H9 (cell line): ENCODE measurements around the gene CEBPG. TPM values are rescaled to one million over a fixed set of nuclear protein-coding genes. Genes with fewer than 3 reads are reported as not detected.

Experiments used
- DNase-seq: peaks from one replicate; pipeline ENCODE4 v3.0.0-alpha.2; 2017
- H2AFZ ChIP-seq: one replicate; pipeline ENCODE4 v1.6.1; 2013; ENCODE audit warnings: mild to moderate bottlenecking, low read length, control low read depth, moderate library complexity
- H2AK5ac ChIP-seq: 2 replicates; pipeline ENCODE4 v1.6.1; 2013; ENCODE audit warnings: low read length, control low read depth, mixed read lengths; ENCODE audit not compliant: insufficient read length
- H2BK120ac ChIP-seq: one replicate; pipeline ENCODE4 v1.6.1; 2013; ENCODE audit warnings: low read depth, mild to moderate bottlenecking, low read length, control low read depth, inconsistent platforms; ENCODE audit not compliant: poor library complexity, severe bottlenecking
- H2BK12ac ChIP-seq: 2 replicates; pipeline ENCODE4 v1.6.1; 2013; ENCODE audit warnings: low read length, control low read depth, mixed read lengths, low read depth; ENCODE audit not compliant: insufficient read length
- H2BK15ac ChIP-seq: 2 replicates; pipeline ENCODE4 v1.6.1; 2013; ENCODE audit warnings: low read depth, low read length, control low read depth
- H2BK20ac ChIP-seq: one replicate; pipeline ENCODE4 v1.6.1; 2013; ENCODE audit warnings: low read depth, mild to moderate bottlenecking, low read length, control low read depth, inconsistent platforms; ENCODE audit not compliant: poor library complexity, severe bottlenecking
- H2BK5ac ChIP-seq: 2 replicates; pipeline ENCODE4 v1.6.1; 2013; ENCODE audit warnings: low read length, control low read depth, mixed read lengths; ENCODE audit not compliant: insufficient read length
- H3K14ac ChIP-seq: 2 replicates; pipeline ENCODE4 v1.6.1; 2013; ENCODE audit warnings: low read length, control low read depth; ENCODE audit not compliant: insufficient read depth
- H3K18ac ChIP-seq: 2 replicates; pipeline ENCODE4 v1.6.1; 2013; ENCODE audit warnings: low read depth, mild to moderate bottlenecking, mixed read lengths, low read length, control low read depth; ENCODE audit not compliant: insufficient read length
- H3K23ac ChIP-seq: 2 replicates; pipeline ENCODE4 v1.6.1; 2013; ENCODE audit warnings: low read length, control low read depth, mixed read lengths, low read depth; ENCODE audit not compliant: insufficient read length
- H3K23me2 ChIP-seq: 2 replicates; pipeline ENCODE4 v1.6.1; 2013; ENCODE audit warnings: low read depth, mild to moderate bottlenecking, mixed read lengths, low read length, control low read depth; ENCODE audit not compliant: insufficient read length, poor library complexity, severe bottlenecking
- H3K27ac ChIP-seq: 2 replicates; pipeline ENCODE4 v1.5.1; 2013; ENCODE audit warnings: low read length, control low read depth, mixed read lengths, low read depth; ENCODE audit not compliant: insufficient read length
- H3K27me3 ChIP-seq: 2 replicates; pipeline ENCODE4 v1.6.1; 2013; ENCODE audit warnings: low read length, control low read depth, inconsistent platforms; ENCODE audit not compliant: insufficient read depth
- H3K4ac ChIP-seq: 2 replicates; pipeline ENCODE4 v1.6.1; 2013; ENCODE audit warnings: low read depth, mild to moderate bottlenecking, control low read depth, inconsistent platforms, low read length, moderate library complexity
- H3K4me1 ChIP-seq: 2 replicates; pipeline ENCODE4 v1.6.1; 2013; ENCODE audit warnings: low read length, control low read depth, inconsistent platforms; ENCODE audit not compliant: insufficient read depth
- H3K4me2 ChIP-seq: 2 replicates; pipeline ENCODE4 v1.6.1; 2013; ENCODE audit warnings: low read length, control low read depth, mixed read lengths; ENCODE audit not compliant: insufficient read length, insufficient read depth
- H3K56ac ChIP-seq: 2 replicates; pipeline ENCODE4 v1.6.1; 2013; ENCODE audit warnings: low read depth, mild to moderate bottlenecking, mixed read lengths, low read length, control low read depth; ENCODE audit not compliant: insufficient read length
- H3K79me1 ChIP-seq: 2 replicates; pipeline ENCODE4 v1.6.1; 2013; ENCODE audit warnings: low read depth, mild to moderate bottlenecking, moderate library complexity, low read length, control low read depth, inconsistent platforms; ENCODE audit not compliant: insufficient read depth, poor library complexity, severe bottlenecking
- H3K79me2 ChIP-seq: 2 replicates; pipeline ENCODE4 v1.6.1; 2013; ENCODE audit warnings: low read length, control low read depth, inconsistent platforms; ENCODE audit not compliant: insufficient read depth
- H3K9ac ChIP-seq: 2 replicates; pipeline ENCODE4 v1.6.1; 2013; ENCODE audit warnings: low read length, control low read depth, mixed read lengths; ENCODE audit not compliant: insufficient read length; ENCODE audit errors: extremely low read depth
- H3K9me3 ChIP-seq: one replicate; pipeline ENCODE4 v1.6.1; 2013; ENCODE audit warnings: low read depth, low read length, inconsistent platforms; ENCODE audit not compliant: control insufficient read depth
- H3T11ph ChIP-seq: one replicate; pipeline ENCODE4 v1.6.1; 2013; ENCODE audit warnings: mild to moderate bottlenecking, low read length, control low read depth, inconsistent platforms
- H4K20me1 ChIP-seq: one replicate; pipeline ENCODE4 v1.6.1; 2013; ENCODE audit not compliant: control insufficient read depth, insufficient read length, insufficient read depth
- H4K5ac ChIP-seq: 2 replicates; pipeline ENCODE4 v1.6.1; 2013; ENCODE audit warnings: low read depth, mild to moderate bottlenecking, mixed read lengths, low read length, control low read depth; ENCODE audit not compliant: insufficient read length
- H4K8ac ChIP-seq: replicated peaks from 2 replicates; pipeline ENCODE4 v1.6.1; 2013; ENCODE audit warnings: low read length, control low read depth, mixed read lengths, low read depth; ENCODE audit not compliant: insufficient read length
- H4K91ac ChIP-seq: 2 replicates; pipeline ENCODE4 v1.6.1; 2013; ENCODE audit warnings: low read depth, mild to moderate bottlenecking, moderate library complexity, mixed read lengths, low read length, control low read depth; ENCODE audit not compliant: insufficient read length
- H3K27ac Mint-ChIP-seq, 3 experiments: 2 replicates in 2 of 3; 3 replicates in 1 of 3; pipeline ENCODE4 v1.8.0; 2020 to 2021; ENCODE audit warnings: mixed read lengths in 3 of 3, mild to moderate bottlenecking in 1 of 3, moderate library complexity in 1 of 3
- H3K27me3 Mint-ChIP-seq: 2 replicates; pipeline ENCODE4 v1.8.0; 2021; ENCODE audit warnings: low read depth, mild to moderate bottlenecking, moderate library complexity, mixed read lengths
- H3K36me3 Mint-ChIP-seq, 3 experiments: 2 replicates in 2 of 3; 3 replicates in 1 of 3; pipeline ENCODE4 v1.8.0; 2020 to 2021; ENCODE audit warnings: low read depth in 3 of 3, mixed read lengths in 3 of 3; ENCODE audit not compliant: insufficient read depth in 1 of 3
- H3K4me1 Mint-ChIP-seq, 2 experiments: 2 replicates each; pipeline ENCODE4 v1.8.0; 2020; ENCODE audit warnings: mixed read lengths in 2 of 2
- H3K4me3 Mint-ChIP-seq, 2 experiments: 2 replicates in 1 of 2; 3 replicates in 1 of 2; pipeline ENCODE4 v1.8.0; 2020 to 2021; ENCODE audit warnings: mild to moderate bottlenecking in 2 of 2, mixed read lengths in 2 of 2, moderate library complexity in 1 of 2
- H3K9me3 Mint-ChIP-seq, 2 experiments: 2 replicates in 1 of 2; 3 replicates in 1 of 2; pipeline ENCODE4 v1.8.0; 2020; ENCODE audit warnings: mild to moderate bottlenecking in 2 of 2, mixed read lengths in 2 of 2, moderate library complexity in 1 of 2
- CTCF ChIP-seq: fragments of 200-600 bp; sonication (generic); conservative IDR thresholded peaks from 3 replicates; pipeline ENCODE4 v1.8.0; 2021; ENCODE audit warnings: antibody characterized with exemption, mild to moderate bottlenecking
- WGBS: extraction: QIAGEN DNeasy Blood & Tissue Kit; methylation state at CpG from one replicate; pipeline ENCODE4 v1.1.7; 2013; ENCODE audit warnings: missing lambda C conversion rate, low lambda C conversion rate, mixed read lengths; ENCODE audit not compliant: insufficient read length; ENCODE audit errors: extremely low coverage; 5-methylcytosine and 5-hydroxymethylcytosine counted together
- total RNA-seq: library from RNA; stranded (reverse); gene quantifications from 2 replicates; pipeline ENCODE4 v1.2.1, GENCODE V29; 2021

The CEBPG gene
- total RNA-seq, 1 experiment from 2014 or later: 33.7 TPM

- Histone ChIP-seq H3K9ac (no peak overlapping the region), H4K91ac (no peak overlapping the region), H2BK20ac (no peak overlapping the region), H3K23me2 (no peaks in the 10 kb centered on the region), H3K18ac (no peak overlapping the region), H3K14ac (no peak overlapping the region), H2AK5ac (no peak overlapping the region), H3K23ac (no peak overlapping the region), H3K56ac (no peak overlapping the region), H3T11ph (no peak overlapping the region), H2BK15ac (no peak overlapping the region), H2BK5ac (no peak overlapping the region), H3K79me2 (no peaks in the 10 kb centered on the region), H3K4ac (no peak overlapping the region), H2BK12ac (no peak overlapping the region), H3K27me3 (no peaks in the 10 kb centered on the region), H2BK120ac (no peak overlapping the region), H3K27ac (no peak overlapping the region), H2AFZ (no peak overlapping the region), H3K79me1 (no peaks in the 10 kb centered on the region), H4K20me1 (no peaks in the 10 kb centered on the region), H4K5ac (no peak overlapping the region), H4K8ac (no peak overlapping the region), H3K4me2 (no peak overlapping the region), H3K9me3 (no peaks in the 10 kb centered on the region), H3K4me1 (no peaks in the 10 kb centered on the region)
- peaks cover 6 to 11% of the 10 kb centered on the region in 2 experiments for H3K4me1 Mint-ChIP-seq
- no CpG with 5 or more reads among the region's 34 CpGs for WGBS
- no peaks in the 10 kb centered on the region for H3K9me3 Mint-ChIP-seq
- DNase-seq: no peak
- peak overlapping the region in 1 of 3 experiments; percentile 85; a peak in 3 of 7 replicates for H3K27ac Mint-ChIP-seq
- H3K27me3 Mint-ChIP-seq: no peaks in the 10 kb centered on the region
- no peak for TF ChIP-seq CTCF
- no peaks in the 10 kb centered on the region; a peak in 2 of 7 replicates for H3K36me3 Mint-ChIP-seq
- no peak overlapping the region for H3K4me3 Mint-ChIP-seq
These were observed 32.3 kb downstream of the CEBPG start for GRCh38 chr19:33405553-33406461.
